Measurements from ENCODE around the gene PLXNA1. TPM values are rescaled to one million over a fixed set of nuclear protein-coding genes. Genes with fewer than 3 reads are reported as not detected.
A peak's percentile ranks its signal among the peaks of the same experiment; 100 is the strongest.

The PLXNA1 gene
- total and polyA plus RNA-seq, 2 of the 8 experiments (the other 6 are each of a cell fraction or from before 2014, with no cell fraction given): 47.5 to 54.9 TPM

DNA sequence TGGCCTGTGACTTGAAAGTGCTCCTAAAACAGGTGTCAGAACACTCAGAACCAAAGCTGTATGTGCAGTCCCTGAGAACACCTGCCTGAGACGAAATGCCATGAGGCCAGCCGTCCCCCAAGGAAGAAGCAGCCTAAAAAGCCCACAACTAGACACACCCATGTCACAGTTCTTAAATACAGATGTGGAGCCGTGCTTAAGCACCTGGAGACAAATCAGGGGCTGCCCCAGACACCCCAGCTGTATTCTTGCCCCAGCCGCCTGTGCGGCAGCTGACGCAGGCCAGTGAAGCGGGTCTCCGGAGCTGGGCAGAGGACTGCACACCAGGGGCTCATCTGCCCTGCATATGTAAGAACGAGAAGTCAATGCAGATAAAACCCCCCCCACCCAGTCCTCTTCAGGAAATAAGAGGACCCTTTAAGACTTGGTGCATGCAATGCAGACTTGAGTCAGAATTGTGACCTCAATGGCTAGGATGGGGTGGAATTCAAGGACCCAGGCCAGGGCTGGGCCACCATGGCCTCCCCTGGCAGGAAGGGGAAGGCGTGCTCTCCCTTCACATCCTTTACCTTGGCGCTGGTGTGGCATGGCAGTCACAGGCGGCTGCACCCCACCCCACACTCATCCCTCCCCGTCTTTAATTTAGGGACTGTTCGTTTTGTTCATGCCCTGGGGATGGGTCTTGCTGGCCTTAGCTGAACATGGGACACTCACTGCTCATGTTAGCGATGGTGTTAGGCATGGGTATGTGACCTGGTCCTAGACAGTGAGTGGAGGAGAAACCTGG lies 27.7 kb upstream of the PLXNA1 start:
- peaks cover 0 to 4% of the 10 kb centered on the region in 2 experiments for H4K20me1 ChIP-seq (replicated peaks in 1 of 2; ENCODE audit: control insufficient read depth in 1 of 2, insufficient read depth in 2 of 2, low read length in 2 of 2)
- 86% methylated on average over 15 of the region's 15 CpGs; no CpG with 5 or more reads in 1 of the 2 experiments for WGBS, 2 experiments (ENCODE audit: extremely low coverage in 1 of 2, insufficient coverage in 1 of 2, insufficient read length in 1 of 2, insufficient replicate concordance in 2 of 2, low coverage in 1 of 2, low lambda C conversion rate in 2 of 2, missing lambda C conversion rate in 1 of 2)
- H3K18ac ChIP-seq (ENCODE audit: extremely low read depth, low read length): no peak overlapping the region; the same call in 1 of the 2 replicates
- no peak overlapping the region for H3K27ac ChIP-seq (ENCODE audit: low read depth, low read length)
- ChIA-PET POLR2A (ENCODE audit: partially characterized antibody) (no interaction called here), CTCF (ENCODE audit: partially characterized antibody) (interaction anchor here (0.6 to 1.5 kb wide), 5 partner anchors 11 to 550 kb away, joined by 3 to 5 read pairs (median 3); no protein-coding TSS in a partner anchor)
- H3K79me2 ChIP-seq (ENCODE audit: control insufficient read depth in 1 of 2, insufficient read depth in 2 of 2, low read length in 2 of 2): no peaks in the 10 kb centered on the region
- H3K36me3 ChIP-seq (ENCODE audit: control insufficient read depth in 2 of 4, insufficient read depth in 4 of 4, low read length in 3 of 4): no peaks in the 10 kb centered on the region
- 0 out of 2 replicates have a peak overlapping the region, but pooled peaks have one; percentile 9 for H2BK12ac ChIP-seq (ENCODE audit: low read depth, low read length)
- H2BK5ac ChIP-seq (ENCODE audit: low read depth, low read length): no peak overlapping the region; the same call in 1 of the 2 replicates
- no peaks in the 10 kb centered on the region for H3K27me3 ChIP-seq (replicated peaks in 1 of 4; ENCODE audit: control insufficient read depth in 3 of 4, extremely low read depth in 1 of 4, insufficient read depth in 3 of 4, low read length in 3 of 4)
- H3K4me1 ChIP-seq (replicated peaks in 1 of 4; ENCODE audit: control insufficient read depth in 3 of 4, insufficient read depth in 4 of 4, low read length in 3 of 4): peaks cover 0 to 7% (median 3%) of the 10 kb centered on the region in 4 experiments; a peak in 3 of 7 replicates
- no peak overlapping the region for H3K56ac ChIP-seq (replicated peaks; ENCODE audit: insufficient read length, low read depth, low read length)
- H3K79me1 ChIP-seq (ENCODE audit: low read depth, low read length): no peaks in the 10 kb centered on the region
- no peak overlapping the region for H4K91ac ChIP-seq (replicated peaks; ENCODE audit: insufficient read length, low read length)
- FAIRE-seq (no peak), DNase-seq (ENCODE audit: low read depth in 1 of 2, low spot score in 2 of 2) (no peak)
- H3K23me2 ChIP-seq (ENCODE audit: low read depth, low read length): no peaks in the 10 kb centered on the region
- H3K4ac ChIP-seq (replicated peaks; ENCODE audit: insufficient read length, low read depth, low read length): no peak overlapping the region
- no peak overlapping the region for H3K4me2 ChIP-seq (ENCODE audit: insufficient read depth in 1 of 2, low read depth in 2 of 2, low read length in 2 of 2)
- no peaks in the 10 kb centered on the region for H3K9me3 ChIP-seq (ENCODE audit: insufficient read depth in 2 of 2, low read depth in 1 of 2, low read length in 1 of 2)
- H2BK20ac ChIP-seq (ENCODE audit: low read length): no peak overlapping the region
- H3K23ac ChIP-seq (ENCODE audit: insufficient read length): no peak overlapping the region
- H2AFZ ChIP-seq (ENCODE audit: low read length): no peak overlapping the region
- no peak overlapping the region for H2AK5ac ChIP-seq (ENCODE audit: low read depth, low read length)
- H3K14ac ChIP-seq (ENCODE audit: insufficient read length): no peak overlapping the region
- no peak overlapping the region for H3K9ac ChIP-seq (replicated peaks in 1 of 4; ENCODE audit: extremely low read depth in 1 of 4, low read depth in 3 of 4, low read length in 3 of 4)
- H2BK120ac ChIP-seq (replicated peaks; ENCODE audit: low read depth, low read length): no peak overlapping the region
- no peak overlapping the region for H4K8ac ChIP-seq (ENCODE audit: extremely low read depth, insufficient read depth, low read length)
- H2BK15ac ChIP-seq (ENCODE audit: low read length): no peak overlapping the region
- H4K5ac ChIP-seq (ENCODE audit: insufficient read length, low read depth, low read length): no peak overlapping the region
- no peak overlapping the region for H3K4me3 ChIP-seq (ENCODE audit: extremely low read depth in 1 of 4, insufficient read depth in 2 of 4, low read depth in 3 of 4, low read length in 4 of 4)
- no peak for TF ChIP-seq SP2 (IDR thresholded peaks at IDR 0.05; ENCODE audit: low read length)
- TF ChIP-seq CBX8 (IDR thresholded peaks at IDR 0.05; ENCODE audit: borderline replicate concordance, low read depth, low read length): no peak
- no peak for TF ChIP-seq BCL11A (IDR thresholded peaks at IDR 0.05; ENCODE audit: low read depth in 2 of 2, low read length in 2 of 2)
- TF ChIP-seq RNF2 (IDR thresholded peaks at IDR 0.05; ENCODE audit: borderline replicate concordance, low read depth, low read length, missing control alignments, poor library complexity, severe bottlenecking): no peak
- no peak for TF ChIP-seq HDAC6 (IDR thresholded peaks at IDR 0.05; ENCODE audit: low read depth, low read length)
- TF ChIP-seq BRCA1 (IDR thresholded peaks at IDR 0.05; ENCODE audit: low read depth, low read length): no peak
- no peak for TF ChIP-seq JUN (IDR thresholded peaks at IDR 0.05; ENCODE audit: low read depth, low read length)
- no peak for TF ChIP-seq CTBP2 (IDR thresholded peaks at IDR 0.05; ENCODE audit: borderline replicate concordance, insufficient read depth, insufficient read length, low read length)
- no peak for TF ChIP-seq ZNF274 (IDR thresholded peaks at IDR 0.05; ENCODE audit: borderline replicate concordance, extremely low read depth, low read length)
- no peak for TF ChIP-seq CHD1 (IDR thresholded peaks at IDR 0.05; ENCODE audit: low read depth, low read length)
- no peak for TF ChIP-seq SP1 (IDR thresholded peaks at IDR 0.05; ENCODE audit: low read depth, low read length)
- TF ChIP-seq POLR2AphosphoS5 (IDR thresholded peaks at IDR 0.05; ENCODE audit: low read depth, low read length): no peak
- no peak for TF ChIP-seq NANOG (IDR thresholded peaks at IDR 0.05; ENCODE audit: insufficient read depth, low read depth, low read length, poor library complexity, severe bottlenecking)

All from H1 (cell line).